GF-D8 (cell line): ENCODE results near the gene ARRB2.

ENCODE experiments used
- DNase-seq: peaks from one replicate; lab custom pipeline; 2025; lab: John Stamatoyannopoulos, UW

The ARRB2 gene

GRCh38 chr17:4759776-4760236 is 49.4 kb downstream of the ARRB2 start:
- DNase-seq = no peak

GRCh38 chr17:4764595-4764994 is 54.2 kb downstream of the ARRB2 start:
- DNase-seq = peak; percentile 22

GRCh38 chr17:4766201-4766600 is 55.8 kb downstream of the ARRB2 start:
- DNase-seq = no peak

- DNase-seq = no peak
Measured at GRCh38 chr17:4766723-4767122, 56.3 kb downstream of the ARRB2 start.

GRCh38 chr17:4768298-4768697 is 57.9 kb downstream of the ARRB2 start:
- no peak for DNase-seq

- DNase-seq = no peak
Measured at GRCh38 chr17:4769628-4770027, 59.2 kb downstream of the ARRB2 start.
